Activated T-helper 1 cell treated with anti-CD3 and anti-CD28 coated beads, Interleukin-12 subunit alpha, Interleukin-12 subunit beta, Interleukin-2, Interleukin-4 antibody, amounts not matched to agents 30 ng/mL and 10 ng/mL and 1 ng/mL, durations not matched to agents 14 hours and 24 hours and 36 hours (primary cell): Measurements from ENCODE around the gene DLGAP3. TPM values are rescaled to one million over a fixed set of nuclear protein-coding genes. Genes with fewer than 3 reads are reported as not detected.
"Not testable (repeated sequence)": the region's sequence is repeated elsewhere in the genome, so short reads cannot be mapped to it uniquely, and the experiment has no call there.

Experiments used
- DNase-seq: peaks from one replicate; pipeline ENCODE4 v3.0.0; 2021; ENCODE audit warnings: low spot score
- H3K27ac Mint-ChIP-seq: one replicate; pipeline ENCODE4 v1.8.0; 2021; ENCODE audit warnings: mild to moderate bottlenecking, mixed read lengths
- H3K27me3 Mint-ChIP-seq: one replicate; pipeline ENCODE4 v1.8.0; 2022; ENCODE audit warnings: mild to moderate bottlenecking, moderate library complexity, mixed read lengths; ENCODE audit not compliant: insufficient read depth
- H3K36me3 Mint-ChIP-seq: one replicate; pipeline ENCODE4 v1.8.0; 2021; ENCODE audit warnings: low read depth, mixed read lengths
- H3K4me1 Mint-ChIP-seq: one replicate; pipeline ENCODE4 v1.8.0; 2021; ENCODE audit warnings: low read depth, mixed read lengths
- H3K4me3 Mint-ChIP-seq: one replicate; pipeline ENCODE4 v1.8.0; 2021; ENCODE audit warnings: mild to moderate bottlenecking, moderate library complexity, mixed read lengths
- H3K9me3 Mint-ChIP-seq: one replicate; pipeline ENCODE4 v1.8.0; 2021; ENCODE audit warnings: mixed read lengths
- intact Hi-C: fragments of 100-400 bp; cut with micrococcal nuclease; formaldehyde crosslinking; loops from one replicate; pipeline ENCODE4 v1.15.1; 2024
- total RNA-seq: library from RNA; stranded (reverse); gene quantifications from 2 replicates; pipeline ENCODE4 v1.2.3, GENCODE V29; 2022

The DLGAP3 gene
- total RNA-seq, 1 donor from 2014 or later, result 0.65 TPM

DNA sequence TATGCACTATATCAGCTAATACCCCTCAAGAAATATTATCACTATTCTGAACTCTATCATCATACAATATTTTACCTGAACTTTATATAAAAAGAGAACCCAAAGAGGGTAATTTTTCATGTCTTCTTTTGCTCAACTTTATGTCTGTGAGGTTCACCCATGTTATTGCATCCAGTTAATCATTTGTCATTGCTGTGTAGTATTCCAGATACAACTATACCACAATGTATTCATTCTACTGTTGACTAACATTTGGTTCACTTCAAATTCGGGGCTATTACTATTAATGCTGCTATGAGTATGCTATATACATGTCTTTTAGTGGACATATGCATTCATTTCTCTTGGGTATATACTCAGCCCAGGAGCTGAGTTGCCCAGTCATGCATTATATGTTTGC is 21.0 kb upstream of the DLGAP3 start:
- no peaks in the 10 kb centered on the region for H3K36me3 Mint-ChIP-seq
- no peak overlapping the region for H3K27ac Mint-ChIP-seq
- intact Hi-C loops, result no loop called here
- H3K27me3 Mint-ChIP-seq, result peaks cover 6% of the 10 kb centered on the region
- no peak overlapping the region for H3K4me3 Mint-ChIP-seq
- peaks cover 9% of the 10 kb centered on the region for H3K9me3 Mint-ChIP-seq
- H3K4me1 Mint-ChIP-seq, result no peaks in the 10 kb centered on the region
- DNase-seq, result no peak

DNA sequence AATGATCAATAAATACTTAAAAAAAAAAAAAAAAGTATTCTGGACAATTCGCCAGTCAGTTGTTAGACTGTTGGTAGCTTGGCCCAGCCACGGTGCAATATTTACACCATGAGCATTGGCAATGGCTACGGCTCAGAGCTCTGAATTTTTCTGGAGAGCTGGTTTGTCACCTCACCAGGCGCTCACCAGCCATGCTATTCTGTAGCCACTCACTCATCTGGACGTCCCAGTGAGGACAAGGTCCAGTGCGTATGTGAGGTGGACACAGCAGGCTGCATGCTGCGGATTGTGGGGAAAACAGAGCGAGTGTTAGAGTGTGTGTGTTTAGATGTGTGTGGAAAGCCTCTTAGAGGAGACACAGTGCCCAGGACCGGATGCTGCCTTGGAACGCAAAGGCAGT is 19.3 kb upstream of the DLGAP3 start:
- H3K36me3 Mint-ChIP-seq, result not testable (repeated sequence)

DNA sequence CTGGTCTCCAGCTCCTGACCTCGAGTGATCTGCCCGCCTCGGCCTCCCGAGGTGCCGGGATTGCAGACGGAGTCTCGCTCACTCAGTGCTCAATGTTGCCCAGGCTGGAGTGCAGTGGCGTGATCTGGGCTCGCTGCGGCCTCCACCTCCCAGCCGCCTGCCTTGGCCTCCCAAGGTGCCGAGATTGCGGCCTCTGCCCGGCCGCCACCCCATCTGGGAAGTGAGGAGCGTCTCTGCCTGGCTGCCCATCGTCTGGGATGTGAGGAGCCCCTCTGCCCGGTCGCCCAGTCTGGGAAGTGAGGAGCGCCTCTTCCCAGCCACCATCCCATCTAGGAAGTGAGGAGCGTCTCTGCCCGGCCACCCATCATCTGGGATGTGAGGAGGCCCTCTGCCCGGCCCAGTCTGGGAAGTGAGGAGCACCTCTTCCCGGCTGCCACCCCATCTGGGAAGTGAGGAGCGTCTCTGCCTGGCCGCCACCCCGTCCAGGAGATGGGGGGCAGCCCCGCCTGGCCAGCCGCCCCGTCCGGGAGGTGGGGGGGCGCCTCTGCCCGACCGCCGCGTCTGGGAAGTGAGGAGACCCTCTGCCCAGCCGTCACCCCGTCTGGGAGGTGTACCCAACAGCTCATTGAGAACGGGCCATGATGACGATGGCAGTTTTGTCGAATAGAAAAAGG is 18.3 kb upstream of the DLGAP3 start:
- H3K9me3 Mint-ChIP-seq, H3K27ac Mint-ChIP-seq, intact Hi-C loops, H3K36me3 Mint-ChIP-seq, H3K4me1 Mint-ChIP-seq, DNase-seq, H3K4me3 Mint-ChIP-seq: not testable (repeated sequence)
- H3K27me3 Mint-ChIP-seq, result peaks cover 15% of the 10 kb centered on the region

More for the DNA sequence above, 19.3 kb upstream of the DLGAP3 start:
- DNase-seq, H3K4me3 Mint-ChIP-seq, H3K4me1 Mint-ChIP-seq, H3K9me3 Mint-ChIP-seq, H3K27ac Mint-ChIP-seq, H3K27me3 Mint-ChIP-seq, intact Hi-C loops: not testable (repeated sequence)

DNA sequence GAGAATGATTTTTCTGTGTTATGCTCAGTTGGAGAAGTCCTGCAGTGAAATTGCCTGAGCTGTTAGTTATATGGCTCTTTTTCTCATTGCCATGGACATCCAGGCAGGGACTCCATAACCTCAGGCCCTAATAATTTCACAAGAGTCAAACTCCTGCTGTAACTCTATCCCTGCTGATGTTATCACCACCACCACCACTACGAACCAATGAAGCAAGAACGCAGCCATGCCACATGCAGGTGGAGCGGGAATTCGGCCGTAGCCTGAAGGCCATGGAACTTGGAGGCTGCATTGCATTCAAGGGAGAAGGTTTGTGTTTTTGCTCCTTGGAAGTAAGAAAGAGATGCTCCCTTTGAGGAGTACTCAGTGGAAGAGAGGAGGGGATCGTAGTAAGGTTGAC is 16.8 kb upstream of the DLGAP3 start:
- H3K27ac Mint-ChIP-seq, result no peak overlapping the region
- H3K27me3 Mint-ChIP-seq, result peaks cover 25% of the 10 kb centered on the region
- no peaks in the 10 kb centered on the region for H3K9me3 Mint-ChIP-seq
- no peak for DNase-seq
- H3K36me3 Mint-ChIP-seq, result no peaks in the 10 kb centered on the region
- no peaks in the 10 kb centered on the region for H3K4me1 Mint-ChIP-seq
- no peak overlapping the region for H3K4me3 Mint-ChIP-seq
- intact Hi-C loops, result no loop called here

DNA sequence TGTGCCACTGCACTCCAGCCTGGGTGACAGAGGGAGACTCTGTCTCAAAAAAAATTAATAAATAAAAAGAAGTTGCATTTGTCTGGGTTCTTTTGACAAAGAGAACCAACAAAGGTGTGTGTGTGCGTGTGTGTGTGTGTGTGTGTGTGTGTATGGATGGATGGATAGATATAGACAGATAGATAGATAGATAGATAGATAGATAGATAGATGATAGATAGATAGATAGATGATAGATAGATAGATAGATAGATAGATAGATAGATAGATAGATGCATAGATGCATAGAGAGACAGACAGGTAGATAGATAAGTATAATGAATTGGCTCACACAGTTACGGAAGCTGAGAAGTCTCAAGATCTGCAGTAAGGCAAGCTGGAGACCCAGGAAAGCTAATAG is 12.3 kb upstream of the DLGAP3 start:
- H3K4me1 Mint-ChIP-seq, H3K27ac Mint-ChIP-seq, H3K4me3 Mint-ChIP-seq, DNase-seq, H3K9me3 Mint-ChIP-seq, H3K36me3 Mint-ChIP-seq, intact Hi-C loops: not testable (repeated sequence)
- H3K27me3 Mint-ChIP-seq, result peaks cover 31% of the 10 kb centered on the region

DNA sequence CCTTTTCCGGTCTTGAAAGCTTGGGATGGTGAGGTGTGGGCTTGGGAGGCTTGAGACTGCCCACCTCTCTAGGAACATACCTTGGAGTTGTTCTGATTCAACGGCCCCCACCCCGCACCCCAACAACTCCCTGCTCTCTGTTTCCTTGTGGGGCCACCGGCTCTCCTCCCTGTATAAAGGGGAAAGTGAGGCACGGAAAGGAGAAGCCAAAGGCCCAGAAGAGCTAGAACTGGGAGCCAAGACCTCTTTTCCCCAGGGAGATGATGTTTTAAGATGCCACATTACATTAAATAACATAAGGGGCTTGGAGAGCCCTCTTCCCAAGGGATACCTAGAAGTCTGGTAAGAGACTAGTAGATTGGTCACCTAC is 1.2 kb upstream of the DLGAP3 start:
- Mint-ChIP-seq H3K4me3 (no peak overlapping the region), H3K4me1 (peaks cover 7% of the 10 kb centered on the region), H3K36me3 (peaks cover 1% of the 10 kb centered on the region), H3K27me3 (peaks cover 73% of the 10 kb centered on the region), H3K27ac (no peak overlapping the region), H3K9me3 (no peaks in the 10 kb centered on the region)
- no peak for DNase-seq
- intact Hi-C loops, result no loop called here

DNA sequence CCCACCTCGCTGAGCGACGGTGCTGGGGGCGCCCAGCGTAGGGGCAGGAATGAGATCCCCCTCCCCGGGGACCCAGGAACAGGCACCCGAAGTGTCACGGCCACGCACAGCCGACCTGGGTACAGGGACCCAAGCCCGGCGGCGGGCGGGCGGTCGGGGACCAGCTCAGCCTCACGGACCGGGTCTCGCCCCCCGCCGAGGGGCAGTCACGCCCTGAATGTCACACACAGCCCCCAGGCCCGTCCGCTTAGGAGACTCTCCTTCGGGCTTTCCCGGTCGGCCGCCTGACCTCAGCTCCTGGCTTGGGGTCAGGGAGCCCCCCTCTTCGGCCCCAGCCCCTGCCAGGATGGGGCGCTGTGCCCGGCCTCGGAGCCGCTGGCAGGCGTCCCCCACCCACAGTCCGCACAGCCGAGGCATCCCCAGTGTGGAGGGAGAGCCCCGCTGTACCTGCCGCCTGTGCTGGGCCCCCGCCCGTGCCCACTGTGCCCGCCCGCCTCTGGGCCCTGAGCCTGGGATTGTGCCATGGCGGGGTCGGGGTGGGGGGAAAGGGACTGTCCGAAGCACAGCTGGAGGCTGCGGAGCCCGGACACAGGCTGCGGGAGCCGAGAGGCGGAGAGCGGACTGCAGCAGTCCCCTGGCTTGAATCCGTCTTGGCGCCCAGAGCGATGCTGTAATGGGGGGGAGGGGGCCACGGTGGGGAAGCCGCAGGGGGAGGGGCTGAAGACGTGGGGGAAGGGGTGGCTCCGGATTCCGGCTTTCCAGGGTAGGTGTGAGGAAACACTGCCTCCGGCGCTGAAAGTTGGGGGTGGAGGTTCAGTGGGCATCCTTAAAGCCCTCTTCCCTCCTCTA is 627 bp upstream of the DLGAP3 start:
- intact Hi-C loops, result no loop called here
- no peak for DNase-seq
- no peak overlapping the region for H3K4me3 Mint-ChIP-seq
- H3K27ac Mint-ChIP-seq, result no peak overlapping the region
- no peaks in the 10 kb centered on the region for H3K9me3 Mint-ChIP-seq
- peaks cover 1% of the 10 kb centered on the region for H3K36me3 Mint-ChIP-seq
- peaks cover 70% of the 10 kb centered on the region for H3K27me3 Mint-ChIP-seq
- peaks cover 7% of the 10 kb centered on the region for H3K4me1 Mint-ChIP-seq

DNA sequence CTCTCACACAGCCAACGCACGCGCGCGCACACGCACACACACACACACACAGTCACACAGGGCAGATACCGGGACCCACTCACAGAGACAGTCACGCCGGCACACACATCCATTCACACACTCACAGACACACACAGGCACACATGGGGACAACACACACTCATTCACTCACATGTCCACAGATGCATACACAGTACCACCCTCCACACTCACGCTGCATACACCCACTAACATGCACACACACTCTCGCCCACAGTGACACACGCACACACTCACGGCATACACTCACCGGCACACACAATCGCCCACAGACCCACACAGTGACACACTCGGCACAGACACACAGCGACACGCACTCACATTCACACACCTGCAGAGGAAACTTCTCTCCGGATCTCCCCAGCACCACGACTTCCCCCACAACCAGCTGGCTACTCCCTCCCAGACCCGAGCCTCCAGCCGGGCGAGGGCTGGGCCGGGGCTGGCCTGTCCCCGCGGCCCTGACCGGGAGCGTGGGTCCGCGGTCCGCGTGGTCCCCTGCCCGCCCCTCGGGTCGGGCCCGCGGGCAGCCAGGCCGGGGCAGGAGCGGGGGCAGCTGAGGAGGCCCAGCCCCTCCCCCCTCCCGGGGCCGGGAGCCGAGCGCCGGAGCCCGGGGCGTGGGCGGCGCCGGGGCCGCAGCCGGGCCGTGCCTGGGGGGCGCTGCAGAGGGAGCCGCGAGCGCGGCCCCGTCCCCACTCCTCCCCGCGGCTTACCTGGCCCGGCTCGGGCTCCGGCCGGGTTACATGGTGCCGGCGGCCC is 552 bp downstream of the DLGAP3 start:
- H3K36me3 Mint-ChIP-seq, result peaks cover 1% of the 10 kb centered on the region
- peak overlapping the region; percentile 24 for H3K27ac Mint-ChIP-seq
- intact Hi-C loops, result no loop called here

DNA sequence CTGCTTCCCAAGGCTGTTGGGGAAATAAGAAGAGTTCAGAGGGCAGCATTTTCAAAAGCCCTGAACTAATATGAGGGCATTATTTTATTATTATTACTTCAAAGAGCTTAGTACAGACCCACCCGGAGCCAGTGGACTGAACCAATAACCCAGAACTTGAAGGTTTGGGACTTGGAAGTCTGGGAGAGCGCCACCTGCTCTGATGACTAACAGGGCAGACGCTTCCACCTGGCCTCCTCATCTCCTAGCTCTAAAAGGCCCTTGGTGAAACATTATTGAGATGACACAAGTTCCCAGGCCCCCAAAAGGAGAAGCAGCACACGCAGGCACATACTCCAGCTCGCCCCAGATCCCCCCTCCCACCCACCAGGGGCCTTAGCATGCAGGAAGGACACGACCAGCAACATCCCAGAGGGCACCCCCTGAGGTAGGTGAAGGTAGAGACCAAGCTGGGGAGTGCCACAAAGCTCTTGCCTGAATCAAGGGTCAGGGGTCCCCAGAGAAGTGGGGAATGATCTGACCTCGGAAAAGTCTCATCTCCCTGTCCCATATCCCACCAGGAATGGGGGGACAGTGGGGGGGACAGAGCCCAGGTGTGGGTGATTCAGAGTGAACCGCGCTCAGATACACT is 1.3 kb downstream of the DLGAP3 start:
- H3K9me3 Mint-ChIP-seq, result no peaks in the 10 kb centered on the region
- intact Hi-C loops, result no loop called here
- peaks cover 70% of the 10 kb centered on the region for H3K27me3 Mint-ChIP-seq
- peaks cover 7% of the 10 kb centered on the region for H3K4me1 Mint-ChIP-seq
- peak overlapping the region; percentile 78 for H3K4me3 Mint-ChIP-seq
- H3K27ac Mint-ChIP-seq, result peak overlapping the region; percentile 24
- no peak for DNase-seq
- H3K36me3 Mint-ChIP-seq, result peaks cover 1% of the 10 kb centered on the region

More for the DNA sequence above, 552 bp downstream of the DLGAP3 start:
- Mint-ChIP-seq H3K9me3 (no peaks in the 10 kb centered on the region), H3K4me3 (peak overlapping the region; percentile 78), H3K27me3 (peaks cover 72% of the 10 kb centered on the region), H3K4me1 (peaks cover 7% of the 10 kb centered on the region)
- DNase-seq, result no peak

DNA sequence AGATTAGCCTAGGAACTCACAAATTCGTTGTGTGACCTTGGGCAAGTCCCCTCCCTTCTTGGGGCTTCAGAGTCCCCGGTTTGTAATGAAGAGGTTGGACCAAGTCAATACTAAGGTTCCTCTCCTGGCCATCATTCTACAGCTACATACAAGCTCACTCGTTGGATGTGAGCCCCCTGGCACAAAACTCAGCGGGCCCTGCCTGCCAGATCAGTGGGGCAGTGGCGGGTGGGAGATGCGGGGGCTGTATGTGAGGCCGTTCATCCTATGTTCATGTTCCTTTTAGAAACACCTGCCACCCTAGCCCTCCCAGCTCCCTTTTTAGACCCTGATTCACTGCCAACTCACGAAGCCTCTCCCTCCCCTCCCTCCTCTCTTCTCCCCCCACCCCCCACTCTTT is 2.1 kb downstream of the DLGAP3 start:
- peaks cover 7% of the 10 kb centered on the region for H3K4me1 Mint-ChIP-seq
- H3K4me3 Mint-ChIP-seq, result no peak overlapping the region
- peaks cover 1% of the 10 kb centered on the region for H3K36me3 Mint-ChIP-seq
- intact Hi-C loops, result no loop called here
- no peaks in the 10 kb centered on the region for H3K9me3 Mint-ChIP-seq
- H3K27ac Mint-ChIP-seq, result no peak overlapping the region
- peaks cover 68% of the 10 kb centered on the region for H3K27me3 Mint-ChIP-seq
- no peak for DNase-seq

DNA sequence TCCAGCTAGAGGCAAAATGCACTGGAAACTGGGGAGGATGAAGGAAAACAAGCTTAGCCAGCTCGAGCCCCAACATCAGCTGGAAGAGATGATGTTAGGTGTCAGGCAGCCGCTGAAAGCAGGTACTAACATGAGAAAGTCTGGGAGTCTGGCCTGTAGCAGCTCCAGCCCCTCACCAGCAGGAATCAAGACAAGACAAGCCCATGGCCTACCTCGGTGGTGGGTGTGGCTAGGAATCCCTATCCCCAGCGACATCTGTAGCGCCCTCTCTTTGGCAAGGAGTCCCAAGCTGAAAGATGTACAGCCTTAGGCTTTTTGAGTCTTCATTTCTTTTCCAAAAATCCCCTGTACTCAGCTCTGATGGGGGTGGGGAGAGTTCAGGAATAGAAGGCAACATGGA is 2.6 kb downstream of the DLGAP3 start:
- DNase-seq, result no peak
- Mint-ChIP-seq H3K27me3 (peaks cover 68% of the 10 kb centered on the region), H3K4me1 (peaks cover 7% of the 10 kb centered on the region), H3K27ac (no peak overlapping the region), H3K9me3 (no peaks in the 10 kb centered on the region), H3K36me3 (peaks cover 1% of the 10 kb centered on the region), H3K4me3 (no peak overlapping the region)
- intact Hi-C loops, result no loop called here

DNA sequence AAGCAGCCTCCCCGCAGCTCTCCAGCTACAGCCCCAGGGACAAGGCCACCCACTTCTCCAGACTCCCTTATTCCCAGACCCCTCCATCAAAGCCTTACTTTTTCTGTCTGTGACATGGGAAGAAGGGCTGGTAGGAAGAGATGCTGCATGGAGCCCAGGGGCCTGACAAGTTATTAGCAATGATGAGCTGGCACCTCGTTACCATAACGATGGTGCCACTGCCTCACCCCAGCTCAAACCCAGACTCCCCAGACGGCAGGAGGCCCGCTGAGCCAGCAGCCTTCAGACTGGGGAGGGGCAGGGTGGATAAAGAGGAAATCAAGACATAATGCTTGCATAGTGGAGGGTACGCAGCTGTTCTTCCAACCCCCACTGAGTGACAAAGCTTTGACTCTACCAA is 3.3 kb downstream of the DLGAP3 start:
- peaks cover 7% of the 10 kb centered on the region for H3K4me1 Mint-ChIP-seq
- H3K4me3 Mint-ChIP-seq, result no peak overlapping the region
- no peak for DNase-seq
- no peaks in the 10 kb centered on the region for H3K9me3 Mint-ChIP-seq
- H3K27ac Mint-ChIP-seq, result no peak overlapping the region
- peaks cover 1% of the 10 kb centered on the region for H3K36me3 Mint-ChIP-seq
- peaks cover 65% of the 10 kb centered on the region for H3K27me3 Mint-ChIP-seq
- intact Hi-C loops, result no loop called here
